ENCODE data around the gene TCF20. TPM values are rescaled to one million over a fixed set of nuclear protein-coding genes. Genes with fewer than 3 reads are reported as not detected.

The TCF20 gene
- total RNA-seq, 3 donors from 2014 or later (not counting 1 experiment from before 2014, with no cell fraction given): 57.8 to 70.8 (median 69.1) TPM

GRCh38 chr22:42283278-42284201 is 13.1 kb upstream of the TCF20 start:
- Mint-ChIP-seq H3K4me1 (peaks cover 15 to 33% of the 10 kb centered on the region in 2 donors), H3K27ac (peak overlapping the region in 1 of 2 donors; percentile 14), H3K9me3 (no peaks in the 10 kb centered on the region), H3K4me3 (peak overlapping the region; percentile 62), H3K36me3 (no peaks in the 10 kb centered on the region), H3K27me3 (ENCODE audit: low read depth in 2 of 2) (peaks cover 18 to 30% of the 10 kb centered on the region in 2 donors)
- H3K9me3 ChIP-seq (ENCODE audit: control insufficient read depth, insufficient read depth, low read length): no peaks in the 10 kb centered on the region
- ATAC-seq (peak; percentile 59 to 79 (median 77)), DNase-seq (peak; percentile 37 to 65)
- no peak for TF ChIP-seq CTCF (IDR thresholded peaks at IDR 0.05)
- H3K4me1 ChIP-seq (ENCODE audit: control insufficient read depth, insufficient read depth, low read length): peaks cover 43% of the 10 kb centered on the region
- no peak overlapping the region for H3K27ac ChIP-seq (ENCODE audit: low read length)
- H3K4me3 ChIP-seq (ENCODE audit: low read length): no peak overlapping the region
- 8% methylated on average over 72 of the region's 72 CpGs for WGBS (ENCODE audit: insufficient coverage)
- H3K27me3 ChIP-seq (ENCODE audit: control insufficient read depth, insufficient read depth, low read length): peaks cover 31% of the 10 kb centered on the region
- no peaks in the 10 kb centered on the region for H3K36me3 ChIP-seq (ENCODE audit: control insufficient read depth, insufficient read depth, low read length)
- intact Hi-C loops (cut with micrococcal nuclease): no loop called here

- Mint-ChIP-seq H3K9me3 (no peaks in the 10 kb centered on the region), H3K27ac (no peak overlapping the region), H3K36me3 (no peaks in the 10 kb centered on the region), H3K4me3 (peak overlapping the region; percentile 66), H3K27me3 (ENCODE audit: low read depth in 2 of 2) (peaks cover 18 to 30% of the 10 kb centered on the region in 2 donors), H3K4me1 (peaks cover 15 to 33% of the 10 kb centered on the region in 2 donors)
- Histone ChIP-seq H3K9me3 (ENCODE audit: control insufficient read depth, insufficient read depth, low read length) (no peaks in the 10 kb centered on the region), H3K4me3 (ENCODE audit: low read length) (no peak overlapping the region), H3K27ac (ENCODE audit: low read length) (no peak overlapping the region), H3K27me3 (ENCODE audit: control insufficient read depth, insufficient read depth, low read length) (peaks cover 31% of the 10 kb centered on the region), H3K4me1 (ENCODE audit: control insufficient read depth, insufficient read depth, low read length) (peaks cover 43% of the 10 kb centered on the region), H3K36me3 (ENCODE audit: control insufficient read depth, insufficient read depth, low read length) (no peaks in the 10 kb centered on the region)
- intact Hi-C loops (cut with micrococcal nuclease): no loop called here
- DNase-seq (no peak), ATAC-seq (no peak)
- no peak for TF ChIP-seq CTCF (IDR thresholded peaks at IDR 0.05)
- WGBS (ENCODE audit: insufficient coverage): 66% methylated on average over 13 of the region's 14 CpGs
Measured at GRCh38 chr22:42282943-42283277, 12.5 kb upstream of the TCF20 start.

GRCh38 chr22:42282252-42282942 is 11.9 kb upstream of the TCF20 start:
- Mint-ChIP-seq H3K9me3 (no peaks in the 10 kb centered on the region), H3K36me3 (no peaks in the 10 kb centered on the region), H3K27ac (no peak overlapping the region), H3K4me3 (peak overlapping the region; percentile 66), H3K4me1 (peaks cover 15 to 33% of the 10 kb centered on the region in 2 donors), H3K27me3 (ENCODE audit: low read depth in 2 of 2) (peaks cover 18 to 30% of the 10 kb centered on the region in 2 donors)
- Histone ChIP-seq H3K4me3 (ENCODE audit: low read length) (no peak overlapping the region), H3K27ac (ENCODE audit: low read length) (no peak overlapping the region), H3K9me3 (ENCODE audit: control insufficient read depth, insufficient read depth, low read length) (no peaks in the 10 kb centered on the region), H3K36me3 (ENCODE audit: control insufficient read depth, insufficient read depth, low read length) (no peaks in the 10 kb centered on the region), H3K4me1 (ENCODE audit: control insufficient read depth, insufficient read depth, low read length) (peaks cover 43% of the 10 kb centered on the region), H3K27me3 (ENCODE audit: control insufficient read depth, insufficient read depth, low read length) (peaks cover 31% of the 10 kb centered on the region)
- 93% methylated on average over 22 of the region's 22 CpGs for WGBS (ENCODE audit: insufficient coverage)
- ATAC-seq: no peak
- DNase-seq: no peak
- no peak for TF ChIP-seq CTCF (IDR thresholded peaks at IDR 0.05)
- intact Hi-C loops (cut with micrococcal nuclease): no loop called here

Measured in natural killer cell (primary cell).